Measurements from ENCODE around the gene SLC6A9.
A peak's percentile ranks its signal among the peaks of the same experiment; 100 is the strongest.

SLC6A9 gene

GRCh38 chr1:43970911-43971310 is 60.4 kb downstream of the SLC6A9 start:
- H3K4me3 ChIP-seq (ENCODE audit: low read depth, low read length): peak overlapping the region; percentile 71
- TF ChIP-seq, protein P1, sequence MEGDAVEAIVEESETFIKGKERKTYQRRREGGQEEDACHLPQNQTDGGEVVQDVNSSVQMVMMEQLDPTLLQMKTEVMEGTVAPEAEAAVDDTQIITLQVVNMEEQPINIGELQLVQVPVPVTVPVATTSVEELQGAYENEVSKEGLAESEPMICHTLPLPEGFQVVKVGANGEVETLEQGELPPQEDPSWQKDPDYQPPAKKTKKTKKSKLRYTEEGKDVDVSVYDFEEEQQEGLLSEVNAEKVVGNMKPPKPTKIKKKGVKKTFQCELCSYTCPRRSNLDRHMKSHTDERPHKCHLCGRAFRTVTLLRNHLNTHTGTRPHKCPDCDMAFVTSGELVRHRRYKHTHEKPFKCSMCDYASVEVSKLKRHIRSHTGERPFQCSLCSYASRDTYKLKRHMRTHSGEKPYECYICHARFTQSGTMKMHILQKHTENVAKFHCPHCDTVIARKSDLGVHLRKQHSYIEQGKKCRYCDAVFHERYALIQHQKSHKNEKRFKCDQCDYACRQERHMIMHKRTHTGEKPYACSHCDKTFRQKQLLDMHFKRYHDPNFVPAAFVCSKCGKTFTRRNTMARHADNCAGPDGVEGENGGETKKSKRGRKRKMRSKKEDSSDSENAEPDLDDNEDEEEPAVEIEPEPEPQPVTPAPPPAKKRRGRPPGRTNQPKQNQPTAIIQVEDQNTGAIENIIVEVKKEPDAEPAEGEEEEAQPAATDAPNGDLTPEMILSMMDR (IDR thresholded peaks at IDR 0.05; ENCODE audit: insufficient read depth, low read depth, low read length, missing control alignments): no peak
- no peak for DNase-seq (ENCODE audit: low read depth)

GRCh38 chr1:43970502-43970901 is 60.8 kb downstream of the SLC6A9 start:
- H3K4me3 ChIP-seq (ENCODE audit: low read depth, low read length): peak overlapping the region; percentile 71
- TF ChIP-seq, protein P1 (IDR thresholded peaks at IDR 0.05; ENCODE audit: insufficient read depth, low read depth, low read length, missing control alignments): no peak
- no peak for DNase-seq (ENCODE audit: low read depth)

GRCh38 chr1:43969746-43970466 is 61.4 kb downstream of the SLC6A9 start, which contains the start of gene DPH2:
DPH2 (plus strand) TSS chr1:43970010; CDS start chr1:43970176, 166 bp downstream.
- peak; percentile 98 for DNase-seq (ENCODE audit: low read depth)
- peak within 1 kb of the TSS; percentile 71 for H3K4me3 ChIP-seq (ENCODE audit: low read depth, low read length)
- TF ChIP-seq, protein P1 (IDR thresholded peaks at IDR 0.05; ENCODE audit: insufficient read depth, low read depth, low read length, missing control alignments): no peak

GRCh38 chr1:43969416-43969745 is 61.9 kb downstream of the SLC6A9 start:
- TF ChIP-seq, protein P1 (IDR thresholded peaks at IDR 0.05; ENCODE audit: insufficient read depth, low read depth, low read length, missing control alignments): no peak
- no peak for DNase-seq (ENCODE audit: low read depth)
- no peak overlapping the region for H3K4me3 ChIP-seq (ENCODE audit: low read depth, low read length)

- DNase-seq (ENCODE audit: low read depth): peak; percentile 35
- TF ChIP-seq, protein P1 (IDR thresholded peaks at IDR 0.05; ENCODE audit: insufficient read depth, low read depth, low read length, missing control alignments): no peak
- H3K4me3 ChIP-seq (ENCODE audit: low read depth, low read length): no peak overlapping the region
These were observed 62.8 kb downstream of the SLC6A9 start for GRCh38 chr1:43968348-43968948.

- TF ChIP-seq, protein P1 (IDR thresholded peaks at IDR 0.05; ENCODE audit: insufficient read depth, low read depth, low read length, missing control alignments): no peak
- H3K4me3 ChIP-seq (ENCODE audit: low read depth, low read length): no peak overlapping the region
- no peak for DNase-seq (ENCODE audit: low read depth)
These were observed 65.9 kb downstream of the SLC6A9 start for GRCh38 chr1:43965316-43965715.
